ENCODE measurements around the gene SMYD2. TPM values are rescaled to one million over a fixed set of nuclear protein-coding genes. Genes with fewer than 3 reads are reported as not detected.

The SMYD2 gene
- total and polyA plus RNA-seq, 2 of the 8 experiments (the other 6 are each of a cell fraction or from before 2014, with no cell fraction given) = 3.0 to 5.2 TPM

DNA sequence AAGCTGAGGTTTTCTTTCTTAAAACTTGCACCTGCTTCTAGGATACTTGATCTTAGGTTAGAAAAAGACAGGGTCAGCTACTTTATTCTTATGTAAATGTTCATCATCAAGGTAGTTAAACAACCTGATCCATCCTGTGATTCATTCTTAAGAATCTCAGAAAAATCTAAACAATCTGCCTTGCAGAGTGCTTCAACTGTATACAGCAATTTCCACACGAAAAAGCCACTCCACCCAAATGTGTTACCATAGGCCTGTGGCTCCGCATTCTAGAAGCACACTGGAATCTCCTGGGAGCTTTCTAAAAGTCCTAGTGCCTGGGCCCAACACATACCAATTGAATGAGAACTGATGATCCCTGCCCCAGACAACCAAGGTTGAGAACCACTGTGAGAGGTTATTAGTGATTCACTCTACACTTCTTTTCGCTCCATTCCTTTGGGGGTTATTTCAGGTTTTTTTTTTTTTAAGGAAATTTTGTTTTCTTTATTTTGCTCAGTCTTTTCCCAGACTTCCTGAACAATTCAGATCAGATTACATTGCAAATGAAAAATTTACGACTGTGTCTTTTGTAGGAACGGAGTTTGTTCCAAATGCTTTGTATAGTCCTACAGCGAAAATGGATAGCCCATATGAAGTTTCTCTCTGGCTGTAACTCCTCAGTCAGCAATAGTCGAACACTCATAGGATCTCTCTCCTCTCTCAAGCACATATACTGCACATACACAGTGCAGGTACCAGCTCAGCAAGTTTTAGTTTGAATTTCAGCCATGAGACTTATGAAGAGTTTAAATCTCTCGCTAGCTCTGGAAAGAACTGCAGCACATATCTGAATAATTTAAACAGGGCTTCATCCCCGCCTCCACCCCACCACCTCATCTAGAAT lies 16.1 kb downstream of the SMYD2 start:
- H3K18ac ChIP-seq (ENCODE audit: extremely low read depth, low read length) = no peak overlapping the region
- H2BK15ac ChIP-seq (ENCODE audit: low read length) = no peak overlapping the region
- no peak overlapping the region for H3K27ac ChIP-seq (ENCODE audit: low read depth, low read length)
- DNase-seq (ENCODE audit: low read depth in 1 of 2, low spot score in 2 of 2) (no peak), FAIRE-seq (no peak)
- no peak overlapping the region for H2BK5ac ChIP-seq (ENCODE audit: low read depth, low read length)
- no peak overlapping the region for H4K5ac ChIP-seq (ENCODE audit: insufficient read length, low read depth, low read length)
- H3K9me3 ChIP-seq (ENCODE audit: insufficient read depth in 2 of 2, low read depth in 1 of 2, low read length in 1 of 2) = no peaks in the 10 kb centered on the region
- no peak overlapping the region for H3K14ac ChIP-seq (ENCODE audit: insufficient read length)
- no peak overlapping the region for H4K8ac ChIP-seq (ENCODE audit: extremely low read depth, insufficient read depth, low read length)
- peaks cover 2 to 24% (median 21%) of the 10 kb centered on the region in 4 experiments for H3K27me3 ChIP-seq (replicated peaks in 1 of 4; ENCODE audit: control insufficient read depth in 3 of 4, extremely low read depth in 1 of 4, insufficient read depth in 3 of 4, low read length in 3 of 4)
- 62% methylated on average over 9 of the region's 9 CpGs; no CpG with 5 or more reads in 1 of the 2 experiments for WGBS, 2 experiments (ENCODE audit: extremely low coverage in 1 of 2, insufficient coverage in 1 of 2, insufficient read length in 1 of 2, insufficient replicate concordance in 2 of 2, low coverage in 1 of 2, low lambda C conversion rate in 2 of 2, missing lambda C conversion rate in 1 of 2)
- H3K9ac ChIP-seq (replicated peaks in 1 of 4; ENCODE audit: extremely low read depth in 1 of 4, low read depth in 3 of 4, low read length in 3 of 4) = peak overlapping the region in 1 of 4 experiments; percentile 49; a peak in 1 of 7 replicates
- H3K4me1 ChIP-seq (replicated peaks in 1 of 4; ENCODE audit: control insufficient read depth in 3 of 4, insufficient read depth in 4 of 4, low read length in 3 of 4) = peaks cover 0 to 4% (median 2%) of the 10 kb centered on the region in 4 experiments; a peak in 3 of 7 replicates
- no peak overlapping the region for H2AFZ ChIP-seq (ENCODE audit: low read length)
- no peak overlapping the region for H3K4ac ChIP-seq (replicated peaks; ENCODE audit: insufficient read length, low read depth, low read length)
- no peak overlapping the region for H3K23ac ChIP-seq (ENCODE audit: insufficient read length)
- no peaks in the 10 kb centered on the region for H3K79me1 ChIP-seq (ENCODE audit: low read depth, low read length)
- H3K23me2 ChIP-seq (ENCODE audit: low read depth, low read length) = no peaks in the 10 kb centered on the region
- H3K56ac ChIP-seq (replicated peaks; ENCODE audit: insufficient read length, low read depth, low read length) = no peak overlapping the region
- CTCF ChIA-PET (ENCODE audit: partially characterized antibody) = interaction anchor here (0.7 to 2.9 kb wide), 9 partner anchors 17 to 43 kb away, joined by 3 to 12 read pairs (median 6); no protein-coding TSS in a partner anchor
- POLR2A ChIA-PET (ENCODE audit: partially characterized antibody) = interaction anchor here (0.9 to 1.7 kb wide), 6 partner anchors 9 to 21 kb away, joined by 3 to 5 read pairs (median 4); partner anchors contain the start of gene SMYD2
- H3K4me2 ChIP-seq (ENCODE audit: insufficient read depth in 1 of 2, low read depth in 2 of 2, low read length in 2 of 2) = peak overlapping the region in 1 of 2 experiments; percentile 41; a peak in 1 of 4 replicates
- H2BK12ac ChIP-seq (ENCODE audit: low read depth, low read length) = no peak overlapping the region
- TF ChIP-seq KDM4A (IDR thresholded peaks at IDR 0.05; ENCODE audit: low read depth, low read length, severe bottlenecking) (no peak), MAFK (IDR thresholded peaks at IDR 0.05; ENCODE audit: low read depth, low read length) (0 out of 2 replicates have a peak, but pooled peaks have one; percentile 7)
- H2BK120ac ChIP-seq (replicated peaks; ENCODE audit: low read depth, low read length) = no peak overlapping the region
- H2AK5ac ChIP-seq (ENCODE audit: low read depth, low read length) = no peak overlapping the region
- H2BK20ac ChIP-seq (ENCODE audit: low read length) = no peak overlapping the region
- H4K20me1 ChIP-seq (replicated peaks in 1 of 2; ENCODE audit: control insufficient read depth in 1 of 2, insufficient read depth in 2 of 2, low read length in 2 of 2) = no peaks in the 10 kb centered on the region
- no peak overlapping the region for H4K91ac ChIP-seq (replicated peaks; ENCODE audit: insufficient read length, low read length)
- no peaks in the 10 kb centered on the region for H3K36me3 ChIP-seq (ENCODE audit: control insufficient read depth in 2 of 4, insufficient read depth in 4 of 4, low read length in 3 of 4)
- peak overlapping the region in 1 of 4 experiments; percentile 13; a peak in 1 of 8 replicates for H3K4me3 ChIP-seq (ENCODE audit: extremely low read depth in 1 of 4, insufficient read depth in 2 of 4, low read depth in 3 of 4, low read length in 4 of 4)
- no peaks in the 10 kb centered on the region for H3K79me2 ChIP-seq (ENCODE audit: control insufficient read depth in 1 of 2, insufficient read depth in 2 of 2, low read length in 2 of 2)

Measured in H1 (cell line).